Ishikawa (cell line): ENCODE data around the gene LITAF.

Experiments
- CEBPB ChIP-seq: IDR thresholded peaks from 2 replicates; pipeline ENCODE4 v1.6.1; 2012
- CREB1 ChIP-seq: IDR thresholded peaks from 2 replicates; pipeline ENCODE4 v1.6.1; 2012; ENCODE audit warnings: low read depth
- EGR1 ChIP-seq: IDR thresholded peaks from 2 replicates; pipeline ENCODE4 v1.6.1; 2012
- EP300 ChIP-seq: IDR thresholded peaks from 2 replicates; pipeline ENCODE4 v1.6.1; 2012; ENCODE audit warnings: borderline replicate concordance
- FOXM1 ChIP-seq: IDR thresholded peaks from 2 replicates; pipeline ENCODE4 v1.6.1; 2012; ENCODE audit warnings: low read depth, borderline replicate concordance
- MAX ChIP-seq: IDR thresholded peaks from 2 replicates; pipeline ENCODE4 v1.6.1; 2012
- NFIC ChIP-seq: IDR thresholded peaks from 2 replicates; pipeline ENCODE4 v1.6.1; 2012
- RAD21 ChIP-seq: IDR thresholded peaks from 2 replicates; pipeline ENCODE4 v1.6.1; 2012; ENCODE audit warnings: low read depth
- REST ChIP-seq: IDR thresholded peaks from 2 replicates; pipeline ENCODE4 v1.6.1; 2012; ENCODE audit warnings: low read depth, mild to moderate bottlenecking
- TAF1 ChIP-seq: IDR thresholded peaks from 2 replicates; pipeline ENCODE4 v1.6.1; 2012; ENCODE audit warnings: low read depth, mild to moderate bottlenecking
- TCF12 ChIP-seq: IDR thresholded peaks from 2 replicates; pipeline ENCODE4 v1.6.1; 2012; ENCODE audit warnings: low read depth
- TEAD4 ChIP-seq: IDR thresholded peaks from 2 replicates; pipeline ENCODE4 v1.6.1; 2012
- USF1 ChIP-seq: IDR thresholded peaks from 2 replicates; pipeline ENCODE4 v1.6.1; 2012
- YY1 ChIP-seq: IDR thresholded peaks from 2 replicates; pipeline ENCODE4 v1.6.1; 2012; ENCODE audit warnings: low read depth
- ZBTB7A ChIP-seq: IDR thresholded peaks from 2 replicates; pipeline ENCODE4 v1.6.1; 2012; ENCODE audit warnings: low read depth

The LITAF gene

GRCh38 chr16:11521055-11521454, 65.7 kb downstream of the LITAF start:
- no peak for TF ChIP-seq RAD21

GRCh38 chr16:11520442-11520841, 66.3 kb downstream of the LITAF start:
- TF ChIP-seq TAF1 (no peak), CEBPB (no peak), EP300 (no peak), ZBTB7A (no peak)

GRCh38 chr16:11517961-11518360, 68.8 kb downstream of the LITAF start:
- no peak for TF ChIP-seq FOXM1
- no peak for TF ChIP-seq EGR1
- no peak for TF ChIP-seq CEBPB
- TF ChIP-seq TCF12: no peak
- no peak for TF ChIP-seq RAD21
- no peak for TF ChIP-seq EP300
- TF ChIP-seq YY1: no peak
- TF ChIP-seq MAX: no peak
- TF ChIP-seq CREB1: no peak
- TF ChIP-seq NFIC: no peak
- no peak for TF ChIP-seq TEAD4
- TF ChIP-seq USF1: no peak
- no peak for TF ChIP-seq ZBTB7A
- TF ChIP-seq TAF1: no peak

- TF ChIP-seq CREB1: no peak
- no peak for TF ChIP-seq EGR1
- no peak for TF ChIP-seq MAX
- TF ChIP-seq CEBPB: no peak
- TF ChIP-seq USF1: no peak
- TF ChIP-seq RAD21: no peak
- TF ChIP-seq FOXM1: no peak
- no peak for TF ChIP-seq TAF1
- no peak for TF ChIP-seq TCF12
- TF ChIP-seq YY1: no peak
- no peak for TF ChIP-seq ZBTB7A
- no peak for TF ChIP-seq REST
- TF ChIP-seq NFIC: no peak
- TF ChIP-seq EP300: no peak
- no peak for TF ChIP-seq TEAD4
These were observed 70.9 kb downstream of the LITAF start for GRCh38 chr16:11515540-11516430.

- TF ChIP-seq CEBPB: no peak
- TF ChIP-seq TEAD4: no peak
- TF ChIP-seq ZBTB7A: no peak
- TF ChIP-seq USF1: no peak
- no peak for TF ChIP-seq TAF1
- TF ChIP-seq FOXM1: no peak
- no peak for TF ChIP-seq NFIC
- no peak for TF ChIP-seq EP300
These were observed 72.4 kb downstream of the LITAF start for GRCh38 chr16:11514283-11514682.

- TF ChIP-seq TAF1: no peak
- TF ChIP-seq YY1: no peak
- no peak for TF ChIP-seq EP300
- TF ChIP-seq MAX: no peak
- no peak for TF ChIP-seq RAD21
- TF ChIP-seq CREB1: no peak
- TF ChIP-seq TCF12: no peak
- no peak for TF ChIP-seq EGR1
- no peak for TF ChIP-seq ZBTB7A
- TF ChIP-seq CEBPB: no peak
- TF ChIP-seq USF1: no peak
- no peak for TF ChIP-seq TEAD4
These were observed 74.9 kb downstream of the LITAF start for GRCh38 chr16:11511801-11512200.
